ENCODE measurements around the gene LCOR. TPM values are rescaled to one million over a fixed set of nuclear protein-coding genes. Genes with fewer than 3 reads are reported as not detected.

LCOR gene
- polyA plus RNA-seq, 1 experiment, result 11.6 TPM

- DNase-seq (ENCODE audit: low read depth, low spot score), result no peak
- CTCF ChIA-PET, result interaction anchor here (1.1 to 1.2 kb wide), 2 partner anchors 10 to 11 kb away, joined by 4 to 7 read pairs; no protein-coding TSS in a partner anchor
- Histone ChIP-seq H3K27ac (ENCODE audit: low read depth, low read length) (no peak overlapping the region), H3K9me3 (ENCODE audit: control insufficient read depth, insufficient read depth, low read length) (0 out of 2 replicates have a peak, but pooled peaks cover 3% of the 10 kb centered on the region), H3K27me3 (ENCODE audit: control insufficient read depth, insufficient read depth, low read length) (no peaks in the 10 kb centered on the region), H3K4me3 (ENCODE audit: low read depth, low read length) (no peak overlapping the region)
- TF ChIP-seq CTCF (IDR thresholded peaks at IDR 0.05; ENCODE audit: low read depth, low read length), result no peak
- POLR2A ChIA-PET, result no interaction called here
Observed at GRCh38 chr10:96921655-96922054, 89.6 kb downstream of the LCOR start.

GRCh38 chr10:96922978-96923948 lies 91.2 kb downstream of the LCOR start:
- DNase-seq (ENCODE audit: low read depth, low spot score), result no peak
- H3K4me3 ChIP-seq (ENCODE audit: low read depth, low read length), result no peak overlapping the region
- no peak for TF ChIP-seq CTCF (IDR thresholded peaks at IDR 0.05; ENCODE audit: low read depth, low read length)
- no peak overlapping the region for H3K27ac ChIP-seq (ENCODE audit: low read depth, low read length)
- ChIA-PET POLR2A (no interaction called here), CTCF (interaction anchor here (1.0 to 1.1 kb wide), 2 partner anchors 12 kb away, joined by 3 read pairs; no protein-coding TSS in a partner anchor)
- H3K9me3 ChIP-seq (ENCODE audit: control insufficient read depth, insufficient read depth, low read length), result 0 out of 2 replicates have a peak, but pooled peaks cover 3% of the 10 kb centered on the region
- H3K27me3 ChIP-seq (ENCODE audit: control insufficient read depth, insufficient read depth, low read length), result no peaks in the 10 kb centered on the region

- no peak for DNase-seq (ENCODE audit: low read depth, low spot score)
- Histone ChIP-seq H3K9me3 (ENCODE audit: control insufficient read depth, insufficient read depth, low read length) (0 out of 2 replicates have a peak, but pooled peaks cover 3% of the 10 kb centered on the region), H3K27me3 (ENCODE audit: control insufficient read depth, insufficient read depth, low read length) (no peaks in the 10 kb centered on the region), H3K27ac (ENCODE audit: low read depth, low read length) (no peak overlapping the region), H3K4me3 (ENCODE audit: low read depth, low read length) (no peak overlapping the region)
- ChIA-PET POLR2A (no interaction called here), CTCF (no interaction called here)
- TF ChIP-seq CTCF (IDR thresholded peaks at IDR 0.05; ENCODE audit: low read depth, low read length), result no peak
Observed at GRCh38 chr10:96924861-96925260, 92.8 kb downstream of the LCOR start.

DNA sequence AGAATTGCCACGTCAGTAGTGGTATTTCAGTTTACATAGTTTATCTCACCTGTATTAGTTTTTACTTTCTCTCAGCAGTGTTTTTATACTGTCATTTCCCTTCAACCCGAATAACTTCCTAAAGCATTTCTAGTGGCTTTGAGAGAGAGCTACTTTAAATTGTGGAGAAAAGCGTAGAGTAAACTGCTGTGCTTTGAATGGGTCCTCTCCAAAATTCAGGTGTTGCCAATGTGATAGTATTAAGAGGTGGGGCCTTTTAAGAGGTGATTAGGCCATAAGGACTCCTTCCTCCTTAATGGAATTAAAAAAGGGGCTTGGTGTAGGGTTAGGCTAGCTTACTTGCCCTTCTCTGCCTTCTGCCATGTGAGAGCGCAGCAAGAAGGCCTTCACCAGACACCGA lies 98.4 kb downstream of the LCOR start:
- CTCF ChIA-PET, result interaction anchor here (0.7 to 1.5 kb wide), 2 partner anchors 20 to 291 kb away, joined by 3 to 10 read pairs; no protein-coding TSS in a partner anchor
- POLR2A ChIA-PET, result interaction anchor here (0.7 kb wide), 1 partner anchor 756 kb away, joined by 5 read pairs; no protein-coding TSS in a partner anchor
- TF ChIP-seq CTCF (IDR thresholded peaks at IDR 0.05; ENCODE audit: low read depth, low read length), result no peak
- no peaks in the 10 kb centered on the region for H3K27me3 ChIP-seq (ENCODE audit: control insufficient read depth, insufficient read depth, low read length)
- H3K4me3 ChIP-seq (ENCODE audit: low read depth, low read length), result no peak overlapping the region
- H3K27ac ChIP-seq (ENCODE audit: low read depth, low read length), result no peak overlapping the region
- no peak for DNase-seq (ENCODE audit: low read depth, low spot score)
- H3K9me3 ChIP-seq (ENCODE audit: control insufficient read depth, insufficient read depth, low read length), result no peaks in the 10 kb centered on the region

DNA sequence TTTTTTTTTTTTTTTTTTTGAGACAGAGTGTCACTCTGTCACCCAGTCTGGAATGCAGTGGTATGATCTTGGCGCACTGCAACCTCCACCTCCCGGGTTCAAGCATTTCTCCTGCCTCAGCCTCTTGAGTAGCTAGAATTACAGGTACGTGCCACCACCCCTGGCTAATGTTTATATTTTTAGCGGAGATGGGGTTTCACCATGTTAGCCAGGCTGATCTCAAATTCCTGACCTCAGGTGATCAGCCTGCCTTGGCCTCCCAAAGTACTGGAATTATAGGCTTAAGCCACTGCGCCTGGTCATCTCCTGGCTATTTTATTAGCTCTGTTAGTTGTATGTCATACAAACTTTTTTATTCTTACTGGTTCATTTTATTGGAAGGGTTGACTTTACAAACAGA lies 103.0 kb downstream of the LCOR start:
- POLR2A ChIA-PET, result interaction anchor here (0.5 kb wide), 1 partner anchor 70 kb away, joined by 3 read pairs; no protein-coding TSS in a partner anchor

More for the DNA sequence above, 103.0 kb downstream of the LCOR start:
- no peak for TF ChIP-seq CTCF (IDR thresholded peaks at IDR 0.05; ENCODE audit: low read depth, low read length)
- Histone ChIP-seq H3K4me3 (ENCODE audit: low read depth, low read length) (no peak overlapping the region), H3K9me3 (ENCODE audit: control insufficient read depth, insufficient read depth, low read length) (no peaks in the 10 kb centered on the region), H3K27ac (ENCODE audit: low read depth, low read length) (no peak overlapping the region), H3K27me3 (ENCODE audit: control insufficient read depth, insufficient read depth, low read length) (no peaks in the 10 kb centered on the region)
- CTCF ChIA-PET, result no interaction called here
- no peak for DNase-seq (ENCODE audit: low read depth, low spot score)

Data from AG04450 (cell line).